ENCODE data around the gene KIF26A.

The KIF26A gene

DNA sequence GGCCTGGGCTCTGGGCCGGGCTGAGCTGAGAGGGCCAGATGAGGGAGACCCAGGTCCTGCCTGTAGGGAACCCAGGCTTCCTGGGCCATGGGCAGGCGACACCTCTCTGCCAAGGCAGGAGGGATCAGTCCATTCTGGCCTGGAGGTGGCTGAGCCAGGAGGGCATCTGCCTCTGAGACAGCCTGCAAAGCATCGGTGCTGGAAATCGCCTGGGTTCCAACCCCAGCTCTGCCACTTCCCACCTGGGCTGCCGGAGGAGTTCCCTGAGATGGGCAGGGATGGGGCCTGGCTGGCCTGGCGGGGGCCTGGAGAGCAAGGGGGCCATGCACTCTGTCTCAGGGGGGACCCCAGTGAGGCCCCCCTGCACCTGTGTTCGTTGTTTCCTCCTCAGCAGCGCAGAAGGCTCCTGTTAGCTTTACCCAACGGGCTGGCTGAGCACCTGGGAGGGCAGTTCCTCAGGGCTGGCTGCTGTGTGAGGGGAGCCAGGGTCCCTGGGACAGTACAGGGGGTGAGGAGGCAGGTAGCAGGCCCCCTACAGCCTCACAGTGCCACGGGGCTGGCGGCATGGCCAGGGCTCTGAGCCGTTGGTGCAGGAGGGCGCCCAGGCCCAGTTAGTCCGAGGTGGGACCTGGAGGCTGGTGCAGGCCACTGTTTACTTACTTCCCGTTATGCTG is 50.5 kb downstream of the KIF26A start:
- no peak overlapping the region for H3K27ac ChIP-seq (ENCODE audit: extremely low read depth, low read depth, low read length)
- POLR2A ChIA-PET = no interaction called here
- no peaks in the 10 kb centered on the region for H3K36me3 ChIP-seq (ENCODE audit: control insufficient read depth in 2 of 2, insufficient read depth in 1 of 2, low read length in 2 of 2)
- no peaks in the 10 kb centered on the region for H3K9me3 ChIP-seq (ENCODE audit: control insufficient read depth, insufficient read depth, low read depth, low read length)
- H3K4me1 ChIP-seq (ENCODE audit: control insufficient read depth, insufficient read depth, low read length) = no peaks in the 10 kb centered on the region
- no peak overlapping the region for H3K4me3 ChIP-seq (ENCODE audit: low read depth, low read length)
- TF ChIP-seq GLIS1 (tag by site-specific recombination; IDR thresholded peaks at IDR 0.05) = peak; percentile 23; the same call in 1 of the 2 replicates
- TF ChIP-seq ZNF777 (tag by site-specific recombination; IDR thresholded peaks at IDR 0.05; ENCODE audit: borderline replicate concordance) = no peak
- TF ChIP-seq ZNF248 (tag by site-specific recombination; IDR thresholded peaks at IDR 0.05) = no peak
- peak; percentile 37; the same call in 1 of the 2 replicates for TF ChIP-seq GLIS2 (tag by site-specific recombination; IDR thresholded peaks at IDR 0.05)
- no peak for TF ChIP-seq YY2 (tag by site-specific recombination; IDR thresholded peaks at IDR 0.05)
- CTCF ChIA-PET = no interaction called here

DNA sequence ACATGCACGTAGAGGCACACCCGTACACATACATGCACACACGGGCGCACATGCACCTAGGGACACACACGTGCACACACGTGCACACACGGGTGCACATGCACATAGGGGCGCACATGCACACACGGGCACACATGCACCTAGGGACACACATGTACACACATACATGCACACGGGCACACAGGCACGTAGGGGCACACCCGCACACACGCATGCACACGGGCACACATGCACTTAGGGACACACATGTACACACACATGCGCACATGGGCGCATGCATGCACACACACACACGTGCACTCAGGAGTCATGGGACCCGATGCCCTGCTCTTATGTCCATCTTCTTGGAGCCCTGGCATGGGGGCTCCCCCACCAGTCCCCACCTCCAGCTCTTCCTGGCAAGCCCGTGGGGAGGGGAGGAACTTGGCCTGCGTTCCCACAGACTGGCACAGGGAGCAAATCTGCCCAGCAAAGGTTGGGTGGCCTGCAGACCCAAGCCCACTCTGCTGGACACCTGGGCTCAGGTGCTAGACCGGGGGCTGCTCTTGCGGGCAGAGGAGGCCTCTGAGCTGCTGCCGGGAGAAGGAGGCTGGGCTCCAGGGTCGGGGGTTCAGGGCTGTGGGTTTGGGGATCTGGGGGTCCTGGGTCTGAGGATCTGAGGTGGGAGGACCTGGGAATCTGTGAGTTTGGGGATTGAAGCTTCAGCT is 51.4 kb downstream of the KIF26A start:
- no peaks in the 10 kb centered on the region for H3K36me3 ChIP-seq (ENCODE audit: control insufficient read depth in 2 of 2, insufficient read depth in 1 of 2, low read length in 2 of 2)
- no peaks in the 10 kb centered on the region for H3K4me1 ChIP-seq (ENCODE audit: control insufficient read depth, insufficient read depth, low read length)
- POLR2A ChIA-PET = no interaction called here
- TF ChIP-seq EGR2 (tag by site-specific recombination; IDR thresholded peaks at IDR 0.05; ENCODE audit: low read depth) = no peak
- TF ChIP-seq, protein P1, sequence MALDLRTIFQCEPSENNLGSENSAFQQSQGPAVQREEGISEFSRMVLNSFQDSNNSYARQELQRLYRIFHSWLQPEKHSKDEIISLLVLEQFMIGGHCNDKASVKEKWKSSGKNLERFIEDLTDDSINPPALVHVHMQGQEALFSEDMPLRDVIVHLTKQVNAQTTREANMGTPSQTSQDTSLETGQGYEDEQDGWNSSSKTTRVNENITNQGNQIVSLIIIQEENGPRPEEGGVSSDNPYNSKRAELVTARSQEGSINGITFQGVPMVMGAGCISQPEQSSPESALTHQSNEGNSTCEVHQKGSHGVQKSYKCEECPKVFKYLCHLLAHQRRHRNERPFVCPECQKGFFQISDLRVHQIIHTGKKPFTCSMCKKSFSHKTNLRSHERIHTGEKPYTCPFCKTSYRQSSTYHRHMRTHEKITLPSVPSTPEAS (tag by site-specific recombination; IDR thresholded peaks at IDR 0.05) = peak; percentile 87
- no peaks in the 10 kb centered on the region for H3K9me3 ChIP-seq (ENCODE audit: control insufficient read depth, insufficient read depth, low read depth, low read length)
- no peak overlapping the region for H3K4me3 ChIP-seq (ENCODE audit: low read depth, low read length)
- H3K27ac ChIP-seq (ENCODE audit: extremely low read depth, low read depth, low read length) = no peak overlapping the region
- CTCF ChIA-PET = interaction anchor here (0.6 kb wide), 1 partner anchor 124 kb away, joined by 4 read pairs; no protein-coding TSS in a partner anchor

DNA sequence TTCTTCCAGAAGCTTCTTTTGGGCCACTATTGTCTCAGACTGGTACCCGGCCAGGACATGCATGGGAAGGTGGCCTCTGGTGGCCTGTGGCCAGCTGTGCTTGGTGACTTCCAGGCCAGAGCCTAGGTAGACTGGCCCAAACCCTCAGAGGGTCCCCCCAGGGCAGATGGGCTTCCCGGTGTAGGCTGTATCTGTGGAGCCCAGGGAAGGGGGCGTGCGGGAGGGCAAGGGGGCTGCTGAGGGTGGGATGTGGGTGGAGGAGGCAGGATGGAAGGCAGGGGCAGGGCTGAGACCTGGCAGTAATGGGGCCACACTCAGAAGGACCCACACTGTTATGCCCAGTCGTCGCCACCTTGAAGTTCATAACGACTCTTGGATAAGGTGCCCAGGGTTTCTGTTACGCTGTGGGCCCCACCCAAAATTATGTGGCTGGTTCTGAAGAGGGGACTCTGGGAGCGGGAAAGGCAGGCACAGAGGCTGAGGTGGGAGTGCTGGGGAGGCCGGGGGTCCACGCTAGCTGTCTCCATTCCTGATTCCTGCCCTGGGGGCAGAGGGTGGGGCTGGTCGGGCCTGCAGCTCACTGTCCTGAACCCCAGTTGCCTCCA is 52.1 kb downstream of the KIF26A start:
- ChIA-PET POLR2A (no interaction called here), CTCF (no interaction called here)
- Histone ChIP-seq H3K9me3 (ENCODE audit: control insufficient read depth, insufficient read depth, low read depth, low read length) (no peaks in the 10 kb centered on the region), H3K36me3 (ENCODE audit: control insufficient read depth in 2 of 2, insufficient read depth in 1 of 2, low read length in 2 of 2) (no peaks in the 10 kb centered on the region), H3K4me3 (ENCODE audit: low read depth, low read length) (no peak overlapping the region), H3K27ac (ENCODE audit: extremely low read depth, low read depth, low read length) (no peak overlapping the region), H3K4me1 (ENCODE audit: control insufficient read depth, insufficient read depth, low read length) (no peaks in the 10 kb centered on the region)
- no peak for TF ChIP-seq ZNF610 (tag by site-specific recombination; IDR thresholded peaks at IDR 0.05; ENCODE audit: borderline replicate concordance)
- 0 out of 2 replicates have a peak, but pooled peaks have one; percentile 21 for TF ChIP-seq ZNF600 (tag by site-specific recombination; IDR thresholded peaks at IDR 0.05)
- TF ChIP-seq ZNF138 (tag by site-specific recombination; IDR thresholded peaks at IDR 0.05; ENCODE audit: borderline replicate concordance) = no peak
- TF ChIP-seq, protein P2, sequence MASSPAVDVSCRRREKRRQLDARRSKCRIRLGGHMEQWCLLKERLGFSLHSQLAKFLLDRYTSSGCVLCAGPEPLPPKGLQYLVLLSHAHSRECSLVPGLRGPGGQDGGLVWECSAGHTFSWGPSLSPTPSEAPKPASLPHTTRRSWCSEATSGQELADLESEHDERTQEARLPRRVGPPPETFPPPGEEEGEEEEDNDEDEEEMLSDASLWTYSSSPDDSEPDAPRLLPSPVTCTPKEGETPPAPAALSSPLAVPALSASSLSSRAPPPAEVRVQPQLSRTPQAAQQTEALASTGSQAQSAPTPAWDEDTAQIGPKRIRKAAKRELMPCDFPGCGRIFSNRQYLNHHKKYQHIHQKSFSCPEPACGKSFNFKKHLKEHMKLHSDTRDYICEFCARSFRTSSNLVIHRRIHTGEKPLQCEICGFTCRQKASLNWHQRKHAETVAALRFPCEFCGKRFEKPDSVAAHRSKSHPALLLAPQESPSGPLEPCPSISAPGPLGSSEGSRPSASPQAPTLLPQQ (tag by site-specific recombination; IDR thresholded peaks at IDR 0.05) = peak; percentile 59; the same call in 1 of the 2 replicates
- TF ChIP-seq, protein P3, sequence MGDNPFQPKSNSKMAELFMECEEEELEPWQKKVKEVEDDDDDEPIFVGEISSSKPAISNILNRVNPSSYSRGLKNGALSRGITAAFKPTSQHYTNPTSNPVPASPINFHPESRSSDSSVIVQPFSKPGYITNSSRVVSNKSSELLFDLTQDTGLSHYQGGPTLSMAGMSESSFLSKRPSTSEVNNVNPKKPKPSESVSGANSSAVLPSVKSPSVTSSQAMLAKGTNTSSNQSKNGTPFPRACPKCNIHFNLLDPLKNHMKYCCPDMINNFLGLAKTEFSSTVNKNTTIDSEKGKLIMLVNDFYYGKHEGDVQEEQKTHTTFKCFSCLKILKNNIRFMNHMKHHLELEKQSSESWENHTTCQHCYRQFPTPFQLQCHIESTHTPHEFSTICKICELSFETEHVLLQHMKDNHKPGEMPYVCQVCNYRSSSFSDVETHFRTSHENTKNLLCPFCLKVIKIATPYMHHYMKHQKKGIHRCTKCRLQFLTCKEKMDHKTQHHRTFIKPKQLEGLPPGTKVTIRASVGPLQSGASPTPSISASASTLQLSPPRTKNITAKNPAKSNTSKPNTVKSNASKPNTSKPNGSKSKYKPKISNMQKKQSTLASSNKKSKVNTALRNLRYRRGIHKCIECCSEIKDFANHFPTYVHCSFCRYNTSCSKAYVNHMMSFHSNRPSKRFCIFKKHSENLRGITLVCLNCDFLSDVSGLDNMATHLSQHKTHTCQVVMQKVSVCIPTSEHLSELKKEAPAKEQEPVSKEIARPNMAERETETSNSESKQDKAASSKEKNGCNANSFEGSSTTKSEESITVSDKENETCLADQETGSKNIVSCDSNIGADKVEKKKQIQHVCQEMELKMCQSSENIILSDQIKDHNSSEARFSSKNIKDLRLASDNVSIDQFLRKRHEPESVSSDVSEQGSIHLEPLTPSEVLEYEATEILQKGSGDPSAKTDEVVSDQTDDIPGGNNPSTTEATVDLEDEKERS (tag by site-specific recombination; IDR thresholded peaks at IDR 0.05) = no peak
- TF ChIP-seq, protein P4, sequence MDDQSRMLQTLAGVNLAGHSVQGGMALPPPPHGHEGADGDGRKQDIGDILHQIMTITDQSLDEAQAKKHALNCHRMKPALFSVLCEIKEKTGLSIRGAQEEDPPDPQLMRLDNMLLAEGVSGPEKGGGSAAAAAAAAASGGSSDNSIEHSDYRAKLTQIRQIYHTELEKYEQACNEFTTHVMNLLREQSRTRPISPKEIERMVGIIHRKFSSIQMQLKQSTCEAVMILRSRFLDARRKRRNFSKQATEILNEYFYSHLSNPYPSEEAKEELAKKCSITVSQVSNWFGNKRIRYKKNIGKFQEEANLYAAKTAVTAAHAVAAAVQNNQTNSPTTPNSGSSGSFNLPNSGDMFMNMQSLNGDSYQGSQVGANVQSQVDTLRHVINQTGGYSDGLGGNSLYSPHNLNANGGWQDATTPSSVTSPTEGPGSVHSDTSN (CRISPR knock-in tag; IDR thresholded peaks at IDR 0.05) = no peak
- TF ChIP-seq ZSCAN30 (tag by site-specific recombination; IDR thresholded peaks at IDR 0.05) = no peak
- TF ChIP-seq, protein P5, sequence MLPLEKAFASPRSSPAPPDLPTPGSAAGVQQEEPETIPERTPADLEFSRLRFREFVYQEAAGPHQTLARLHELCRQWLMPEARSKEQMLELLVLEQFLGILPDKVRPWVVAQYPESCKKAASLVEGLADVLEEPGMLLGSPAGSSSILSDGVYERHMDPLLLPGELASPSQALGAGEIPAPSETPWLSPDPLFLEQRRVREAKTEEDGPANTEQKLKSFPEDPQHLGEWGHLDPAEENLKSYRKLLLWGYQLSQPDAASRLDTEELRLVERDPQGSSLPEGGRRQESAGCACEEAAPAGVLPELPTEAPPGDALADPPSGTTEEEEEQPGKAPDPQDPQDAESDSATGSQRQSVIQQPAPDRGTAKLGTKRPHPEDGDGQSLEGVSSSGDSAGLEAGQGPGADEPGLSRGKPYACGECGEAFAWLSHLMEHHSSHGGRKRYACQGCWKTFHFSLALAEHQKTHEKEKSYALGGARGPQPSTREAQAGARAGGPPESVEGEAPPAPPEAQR (tag by site-specific recombination; IDR thresholded peaks at IDR 0.05) = no peak
- peak; percentile 30; the same call in 1 of the 2 replicates for TF ChIP-seq EGR2 (tag by site-specific recombination; IDR thresholded peaks at IDR 0.05; ENCODE audit: low read depth)
- TF ChIP-seq ZNF785 (tag by site-specific recombination; IDR thresholded peaks at IDR 0.05) = no peak
- peak; percentile 67; the same call in 1 of the 2 replicates for TF ChIP-seq ZFP69B (tag by site-specific recombination; IDR thresholded peaks at IDR 0.05)

All from HEK293 (cell line).